HEK293 (cell line): ENCODE measurements around the gene IL15.

Source experiments
- ATF2 ChIP-seq: fragments of 450-650 bp; formaldehyde crosslinking; IDR thresholded peaks from 2 replicates; pipeline ENCODE4 v1.5.1; 2016; ENCODE audit warnings: missing biosample characterization, missing genetic modification characterization, low read depth
- CTCF ChIP-seq: fragments of 450-650 bp; formaldehyde crosslinking; IDR thresholded peaks from 2 replicates; pipeline ENCODE4 v1.5.1; 2016; ENCODE audit warnings: missing biosample characterization, missing genetic modification characterization
- HOXC10 ChIP-seq: sonication (generic); formaldehyde crosslinking; IDR thresholded peaks from 2 replicates; pipeline ENCODE4 v1.8.1; 2023; ENCODE audit warnings: mild to moderate bottlenecking, missing genetic modification reagents
- ZNF664 ChIP-seq: fragments of 450-650 bp; formaldehyde crosslinking; IDR thresholded peaks from 2 replicates; pipeline ENCODE4 v1.5.1; 2016; ENCODE audit warnings: missing biosample characterization, missing genetic modification characterization

GRCh38 chr4:141642063-141642462, 5.7 kb downstream of the IL15 start:
- TF ChIP-seq CTCF = no peak
- TF ChIP-seq ATF2 (tag by site-specific recombination) = no peak
- no peak for TF ChIP-seq HOXC10 (CRISPR knock-in tag)
- no peak for TF ChIP-seq ZNF664 (tag by site-specific recombination)
